OCI-LY1 (cell line): ENCODE results near the gene RFX4.
"Not testable (repeated sequence)": the region's sequence is repeated elsewhere in the genome, so short reads cannot be mapped to it uniquely, and the experiment has no call there.

Experiments used
- H2AFZ ChIP-seq: fragments of 200-600 bp; sonication (generic), shearing (Covaris generic); 2 replicates; pipeline ENCODE4 v1.6.0; 2014; ENCODE audit warnings: antibody characterized with exemption, mild to moderate bottlenecking, low read length
- H3F3A ChIP-seq: fragments of 200-600 bp; sonication (generic), shearing (Covaris generic); 2 replicates; pipeline ENCODE4 v1.6.0; 2014; ENCODE audit warnings: mild to moderate bottlenecking, antibody characterized with exemption, low read length, moderate library complexity; ENCODE audit not compliant: insufficient read depth
- H3K27ac ChIP-seq: fragments of 200-600 bp; sonication (generic); 2 replicates; pipeline ENCODE4 v1.5.1; 2014; ENCODE audit warnings: low read length, mixed run types, mild to moderate bottlenecking, low read depth; ENCODE audit not compliant: poor library complexity, severe bottlenecking
- H3K27me3 ChIP-seq: fragments of 200-600 bp; sonication (generic); 2 replicates; pipeline ENCODE4 v1.6.0; 2014; ENCODE audit warnings: antibody characterized with exemption, mild to moderate bottlenecking, low read length, moderate library complexity; ENCODE audit not compliant: insufficient read depth
- H3K36me3 ChIP-seq: fragments of 200-600 bp; sonication (generic); 2 replicates; pipeline ENCODE4 v1.6.1; 2014; ENCODE audit warnings: mild to moderate bottlenecking, antibody characterized with exemption, low read length, moderate library complexity, mixed read lengths; ENCODE audit not compliant: insufficient read depth
- H3K4me1 ChIP-seq: fragments of 200-600 bp; sonication (generic); 2 replicates; pipeline ENCODE4 v1.5.1; 2014; ENCODE audit warnings: mild to moderate bottlenecking, low read length, moderate library complexity; ENCODE audit not compliant: insufficient read depth, severe bottlenecking
- H3K4me2 ChIP-seq: fragments of 200-600 bp; sonication (generic), shearing (Covaris generic); 2 replicates; pipeline ENCODE4 v1.6.1; 2014; ENCODE audit warnings: low read length
- H3K4me3 ChIP-seq: fragments of 200-600 bp; sonication (generic); 2 replicates; pipeline ENCODE4 v1.5.1; 2014; ENCODE audit warnings: low read length, low read depth, mild to moderate bottlenecking, mixed read lengths; ENCODE audit not compliant: poor library complexity, severe bottlenecking
- H3K79me2 ChIP-seq: fragments of 200-600 bp; shearing (Covaris generic); 2 replicates; pipeline ENCODE4 v1.6.1; 2016; ENCODE audit warnings: mixed run types, low read length, mixed read lengths; ENCODE audit not compliant: insufficient read depth
- H3K9ac ChIP-seq: fragments of 200-600 bp; sonication (generic), shearing (Covaris generic); 2 replicates; pipeline ENCODE4 v1.6.1; 2014; ENCODE audit warnings: mild to moderate bottlenecking, low read length, mixed read lengths
- H3K9me2 ChIP-seq: fragments of 200-600 bp; sonication (generic), shearing (Covaris generic); 2 replicates; pipeline ENCODE4 v1.6.1; 2014; ENCODE audit warnings: low read depth, mild to moderate bottlenecking, low read length, mixed read lengths
- H3K9me3 ChIP-seq: fragments of 200-600 bp; shearing (Covaris generic); 2 replicates; pipeline ENCODE4 v1.6.1; 2014; ENCODE audit warnings: low read length, mixed read lengths
- H4K20me1 ChIP-seq: fragments of 200-600 bp; sonication (generic), shearing (Covaris generic); 2 replicates; pipeline ENCODE4 v1.6.0; 2016; ENCODE audit warnings: mild to moderate bottlenecking, low read length; ENCODE audit not compliant: insufficient read depth
- EZH2 ChIP-seq: fragments of 200-600 bp; sonication (generic), shearing (Covaris generic); IDR thresholded peaks from 2 replicates; pipeline ENCODE4 v1.8.0; 2017; ENCODE audit warnings: borderline replicate concordance, mixed run types, mild to moderate bottlenecking, antibody characterized with exemption, low read length, moderate library complexity, mixed read lengths
- TF ChIP-seq, protein P1 (sequence below): fragments of 200-600 bp; sonication (generic), shearing (Covaris generic); IDR thresholded peaks from 2 replicates; pipeline ENCODE4 v1.5.1; 2017; ENCODE audit warnings: mild to moderate bottlenecking, antibody characterized with exemption, low read length, moderate library complexity, mixed read lengths

The RFX4 gene

DNA sequence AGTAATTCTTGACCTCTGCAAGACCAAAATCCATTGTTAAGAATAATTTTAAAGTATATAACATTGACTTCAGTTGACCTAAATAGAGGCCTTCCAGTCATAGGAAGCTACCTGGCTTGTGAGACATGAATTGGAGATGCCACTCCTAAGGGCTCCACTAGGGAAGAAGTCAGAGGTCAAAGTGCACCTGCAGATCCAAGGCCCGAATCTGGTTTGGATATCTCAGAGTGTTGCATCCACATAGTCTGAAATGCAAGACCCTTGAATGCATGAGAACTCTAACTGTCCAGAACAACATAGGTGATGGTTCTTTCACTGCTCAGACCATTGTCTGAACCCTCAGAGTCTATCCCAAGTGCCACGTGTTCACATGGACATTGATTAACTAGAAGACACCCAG, 22.4 kb downstream of the RFX4 start:
- Histone ChIP-seq H3K9me2 (no peaks in the 10 kb centered on the region), H4K20me1 (no peaks in the 10 kb centered on the region), H2AFZ (no peak overlapping the region), H3K27me3 (no peaks in the 10 kb centered on the region), H3K9me3 (no peaks in the 10 kb centered on the region), H3K4me3 (no peak overlapping the region), H3K9ac (no peak overlapping the region), H3K36me3 (no peaks in the 10 kb centered on the region), H3K4me2 (no peak overlapping the region), H3K79me2 (no peaks in the 10 kb centered on the region), H3K4me1 (no peaks in the 10 kb centered on the region), H3K27ac (no peak overlapping the region), H3F3A (no peaks in the 10 kb centered on the region)
- no peak for TF ChIP-seq EZH2

DNA sequence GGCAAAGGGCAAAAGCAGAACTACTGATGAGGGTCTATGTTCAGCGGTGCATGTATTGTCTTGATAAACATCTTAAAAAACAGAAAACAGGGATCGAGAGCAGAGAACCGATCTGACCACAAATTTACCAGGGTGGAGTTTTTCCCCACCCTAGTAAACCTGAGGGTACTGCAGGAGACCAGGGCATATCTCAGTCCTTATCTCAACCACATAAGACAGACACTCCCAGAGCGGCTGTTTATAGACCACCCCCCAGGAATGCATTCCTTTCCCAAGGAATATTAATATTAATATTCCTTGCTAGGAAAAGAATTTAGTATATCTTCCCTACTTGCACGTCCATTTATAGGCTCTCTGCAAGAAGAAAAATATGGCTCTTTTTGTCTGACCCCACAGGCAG, 37.8 kb downstream of the RFX4 start:
- not testable (repeated sequence) for H4K20me1 ChIP-seq, H3K4me3 ChIP-seq, H2AFZ ChIP-seq, H3K27me3 ChIP-seq, H3K9me2 ChIP-seq, H3K4me2 ChIP-seq, H3K79me2 ChIP-seq, H3F3A ChIP-seq, H3K9me3 ChIP-seq, H3K27ac ChIP-seq, H3K4me1 ChIP-seq, H3K9ac ChIP-seq, H3K36me3 ChIP-seq

DNA sequence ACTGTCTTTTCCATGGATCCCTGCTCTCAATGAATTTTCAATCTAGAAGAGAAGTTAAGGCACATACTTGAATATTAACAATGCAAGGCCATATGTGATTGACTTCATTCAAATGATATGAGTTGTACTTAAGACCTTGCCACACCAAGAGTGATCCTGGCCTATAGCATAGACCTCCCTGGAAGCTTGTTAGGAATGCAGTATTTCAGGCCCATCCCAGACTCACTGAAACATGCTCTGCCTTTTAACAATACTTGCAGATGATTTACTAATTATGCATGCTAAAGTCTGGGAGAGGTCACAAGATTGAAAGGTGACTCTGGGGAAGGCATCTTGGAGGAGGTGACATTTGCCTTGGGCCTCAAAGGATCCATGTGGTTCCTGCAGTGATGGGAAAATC, 43.2 kb downstream of the RFX4 start:
- Histone ChIP-seq H2AFZ (no peak overlapping the region), H3K9me3 (no peaks in the 10 kb centered on the region), H3F3A (no peaks in the 10 kb centered on the region), H3K27me3 (no peaks in the 10 kb centered on the region), H3K4me2 (no peak overlapping the region), H3K4me1 (no peaks in the 10 kb centered on the region), H3K79me2 (no peaks in the 10 kb centered on the region), H3K27ac (no peak overlapping the region), H3K4me3 (no peak overlapping the region), H3K9ac (no peak overlapping the region), H3K9me2 (no peaks in the 10 kb centered on the region), H4K20me1 (no peaks in the 10 kb centered on the region), H3K36me3 (no peaks in the 10 kb centered on the region)
- no peak for TF ChIP-seq EZH2
- TF ChIP-seq, protein P1, sequence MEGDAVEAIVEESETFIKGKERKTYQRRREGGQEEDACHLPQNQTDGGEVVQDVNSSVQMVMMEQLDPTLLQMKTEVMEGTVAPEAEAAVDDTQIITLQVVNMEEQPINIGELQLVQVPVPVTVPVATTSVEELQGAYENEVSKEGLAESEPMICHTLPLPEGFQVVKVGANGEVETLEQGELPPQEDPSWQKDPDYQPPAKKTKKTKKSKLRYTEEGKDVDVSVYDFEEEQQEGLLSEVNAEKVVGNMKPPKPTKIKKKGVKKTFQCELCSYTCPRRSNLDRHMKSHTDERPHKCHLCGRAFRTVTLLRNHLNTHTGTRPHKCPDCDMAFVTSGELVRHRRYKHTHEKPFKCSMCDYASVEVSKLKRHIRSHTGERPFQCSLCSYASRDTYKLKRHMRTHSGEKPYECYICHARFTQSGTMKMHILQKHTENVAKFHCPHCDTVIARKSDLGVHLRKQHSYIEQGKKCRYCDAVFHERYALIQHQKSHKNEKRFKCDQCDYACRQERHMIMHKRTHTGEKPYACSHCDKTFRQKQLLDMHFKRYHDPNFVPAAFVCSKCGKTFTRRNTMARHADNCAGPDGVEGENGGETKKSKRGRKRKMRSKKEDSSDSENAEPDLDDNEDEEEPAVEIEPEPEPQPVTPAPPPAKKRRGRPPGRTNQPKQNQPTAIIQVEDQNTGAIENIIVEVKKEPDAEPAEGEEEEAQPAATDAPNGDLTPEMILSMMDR, result no peak

DNA sequence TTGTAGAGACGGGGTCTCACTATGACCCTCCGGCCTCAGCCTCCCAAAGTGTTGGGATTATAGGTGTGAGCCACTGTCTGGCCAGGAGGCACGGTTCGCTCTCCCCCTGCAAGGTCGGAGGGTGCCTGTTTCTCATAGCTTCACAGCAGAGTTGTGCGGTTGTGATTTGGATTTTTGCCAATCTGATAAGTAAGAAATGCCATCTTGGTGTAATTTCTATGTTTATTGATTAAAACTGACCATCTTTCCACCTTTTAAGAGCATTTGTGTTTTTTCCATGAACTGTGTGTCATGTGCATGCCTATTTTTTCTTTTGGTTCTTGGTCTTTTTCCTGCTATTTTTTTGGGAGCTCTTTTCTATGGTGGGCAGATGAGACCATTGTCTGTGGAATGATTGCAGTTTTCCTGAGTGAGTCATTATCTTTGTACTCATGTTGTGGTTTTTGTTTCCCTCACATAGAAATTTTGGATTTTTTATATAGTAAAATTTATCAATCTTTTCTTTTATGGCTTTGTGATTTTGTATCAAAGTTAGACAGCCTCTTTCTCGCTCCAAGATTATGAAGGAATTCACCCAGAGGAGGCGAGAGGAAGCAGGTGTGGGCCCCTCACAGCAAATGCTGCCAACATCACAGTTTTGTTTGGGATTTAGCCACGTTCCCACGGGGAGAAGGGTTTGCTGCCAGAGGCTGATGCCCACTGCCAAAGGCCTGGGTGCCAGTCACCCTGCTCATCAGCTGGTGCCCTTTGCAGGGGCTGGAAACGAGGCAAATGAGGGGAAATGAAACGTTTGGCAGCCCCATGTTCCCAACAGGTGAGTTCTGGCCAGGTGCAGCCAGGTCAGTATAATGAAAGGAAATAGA, 47.2 kb downstream of the RFX4 start:
- no peak overlapping the region for H3K4me2 ChIP-seq

More for the DNA sequence above, 47.2 kb downstream of the RFX4 start:
- Histone ChIP-seq H3K4me3 (no peak overlapping the region), H3K9ac (no peak overlapping the region), H3K9me2 (no peaks in the 10 kb centered on the region), H3K27me3 (no peaks in the 10 kb centered on the region), H4K20me1 (no peaks in the 10 kb centered on the region), H3K79me2 (no peaks in the 10 kb centered on the region), H3K4me1 (no peaks in the 10 kb centered on the region), H3K9me3 (no peaks in the 10 kb centered on the region), H2AFZ (no peak overlapping the region), H3K36me3 (no peaks in the 10 kb centered on the region), H3F3A (no peaks in the 10 kb centered on the region), H3K27ac (no peak overlapping the region)
- no peak for TF ChIP-seq EZH2
- TF ChIP-seq, protein P1, result no peak
